K562 (cell line): ENCODE results near the gene MFSD2B. TPM values are rescaled to one million over a fixed set of nuclear protein-coding genes. Genes with fewer than 3 reads are reported as not detected.
A peak's percentile ranks its signal among the peaks of the same experiment; 100 is the strongest.

Experiments
- CEBPG ChIP-seq, 3 experiments: fragments of 200-800 bp in 1 of 3; sonication (Bioruptor generic) in 1 of 3; sonication (generic) in 1 of 3; formaldehyde crosslinking in 1 of 3; IDR thresholded peaks in 2 of 3; conservative IDR thresholded peaks in 1 of 3; 2 replicates each; pipeline versions ENCODE4 v1.6.1 to v1.8.0; 2016 to 2022; ENCODE audit warnings: missing compliant biosample characterization in 2 of 3, missing genetic modification characterization in 2 of 3, mild to moderate bottlenecking in 1 of 3, missing genetic modification reagents in 1 of 3
- CSDE1 ChIP-seq, 2 experiments: fragments of 450-650 bp; IDR thresholded peaks; 2 replicates each; pipeline ENCODE4 v1.6.1; 2016; ENCODE audit warnings: mild to moderate bottlenecking in 1 of 2
- ELF1 ChIP-seq: fragments of 200-800 bp; sonication (Bioruptor generic); IDR thresholded peaks from 2 replicates; pipeline ENCODE4 v1.6.1; 2016; ENCODE audit warnings: missing genetic modification characterization, missing compliant biosample characterization
- ELK1 ChIP-seq: sonication (generic); formaldehyde crosslinking; IDR thresholded peaks from 2 replicates; pipeline ENCODE4 v1.8.1; 2022; ENCODE audit warnings: missing genetic modification reagents
- ERF ChIP-seq: fragments of 450-650 bp; formaldehyde crosslinking; IDR thresholded peaks from 2 replicates; pipeline ENCODE4 v1.4.0; 2020; ENCODE audit warnings: mild to moderate bottlenecking, mixed read lengths
- EZH2 ChIP-seq: IDR thresholded peaks from 2 replicates; pipeline ENCODE4 v1.6.1; 2012; ENCODE audit warnings: low read depth, mild to moderate bottlenecking, inconsistent platforms, low read length, borderline replicate concordance
- GABPB1 ChIP-seq: sonication (generic); formaldehyde crosslinking; IDR thresholded peaks from 2 replicates; pipeline ENCODE4 v1.8.0; 2022; ENCODE audit warnings: mild to moderate bottlenecking, missing genetic modification reagents
- MAX ChIP-seq: sonication (generic); formaldehyde crosslinking; IDR thresholded peaks from 2 replicates; pipeline ENCODE4 v1.9.0; 2022; ENCODE audit warnings: mild to moderate bottlenecking, missing genetic modification reagents
- MBD2 ChIP-seq: sonication (generic); IDR thresholded peaks from 2 replicates; pipeline ENCODE4 v1.6.1; 2016; ENCODE audit warnings: low read depth, borderline replicate concordance
- NRF1 ChIP-seq, 2 experiments: fragments of 450-650 bp; IDR thresholded peaks in 1 of 2; conservative IDR thresholded peaks in 1 of 2; 2 replicates each; pipeline ENCODE4 v1.6.1; 2014; ENCODE audit warnings: mild to moderate bottlenecking in 2 of 2
- PCBP1 ChIP-seq: fragments of 200-400 bp; formaldehyde crosslinking; IDR thresholded peaks from 2 replicates; pipeline ENCODE4 v1.6.1; 2018; ENCODE audit warnings: mild to moderate bottlenecking, low read depth, low read length; ENCODE audit not compliant: poor library complexity, severe bottlenecking
- PHF21A ChIP-seq: fragments of 450-650 bp; IDR thresholded peaks from 2 replicates; pipeline ENCODE4 v1.6.1; 2017; ENCODE audit warnings: low read depth, borderline replicate concordance
- TAF9B ChIP-seq: fragments of 450-650 bp; IDR thresholded peaks from 2 replicates; pipeline ENCODE4 v1.6.1; 2018; ENCODE audit warnings: mild to moderate bottlenecking; ENCODE audit not compliant: partially characterized antibody
- TRIM28 ChIP-seq: fragments of 450-650 bp; IDR thresholded peaks from 2 replicates; pipeline ENCODE4 v1.6.1; 2017
- XRCC4 ChIP-seq: IDR thresholded peaks from one replicate; pipeline ENCODE4 v1.6.1; 2011; ENCODE audit not compliant: insufficient read depth, insufficient read length; ENCODE audit errors: extremely low read depth
- ZFX ChIP-seq: sonication (generic); formaldehyde crosslinking; IDR thresholded peaks from 2 replicates; pipeline ENCODE4 v1.8.0; 2022; ENCODE audit warnings: mild to moderate bottlenecking, missing genetic modification reagents, moderate library complexity
- ZKSCAN8 ChIP-seq: fragments of 200-800 bp; sonication (Bioruptor generic); IDR thresholded peaks from 2 replicates; pipeline ENCODE4 v1.6.1; 2016; ENCODE audit warnings: missing genetic modification characterization, missing compliant biosample characterization
- ZNF239 ChIP-seq: fragments of 250-450 bp; sonication (Bioruptor Pico); IDR thresholded peaks from 2 replicates; pipeline ENCODE4 v1.4.0; 2020; ENCODE audit warnings: mild to moderate bottlenecking
- ZNF408 ChIP-seq: fragments of 250-450 bp; sonication (Bioruptor Pico); IDR thresholded peaks from 2 replicates; pipeline ENCODE4 v1.4.0; 2020; ENCODE audit warnings: low read depth, mild to moderate bottlenecking, moderate library complexity
- ZNF668 ChIP-seq: fragments of 250-450 bp; sonication (Bioruptor Pico); IDR thresholded peaks from 2 replicates; pipeline ENCODE4 v1.8.0; 2022; ENCODE audit warnings: mild to moderate bottlenecking, inconsistent platforms
- polyA plus RNA-seq, 8 experiments: library from polyadenylated mRNA; depleted of rRNA in 4 of 8; stranded (reverse) in 5 of 8; unstranded in 3 of 8; fragments of >200 nt; fragmentation: Nextera tagmentation in 2 of 8; fragmentation: Illumina TruSeq in 1 of 8; extraction: Ambion mirVana in 2 of 8; extraction: Trizol in 1 of 8; gene quantifications; 2 replicates each; pipeline versions ENCODE4 v1.2.1 to v1.2.3, GENCODE V29; 2011 to 2014; ENCODE audit warnings: inconsistent platforms in 1 of 8, missing spikeins in 1 of 8
- total RNA-seq, 7 experiments: library from RNA; depleted of rRNA in 6 of 7; stranded (reverse); fragments of >200 nt in 6 of 7; fragmentation: Illumina TruSeq in 2 of 7; extraction: Trizol in 2 of 7; gene quantifications; 2 replicates each; pipeline versions ENCODE4 v1.2.1 to v1.2.3, GENCODE V29; 2011 to 2021; ENCODE audit warnings: low replicate concordance in 1 of 7
- TF ChIP-seq, protein P1 (sequence below): fragments of 250-450 bp; sonication (Bioruptor Pico); IDR thresholded peaks from 2 replicates; pipeline ENCODE4 v1.5.0; 2020; ENCODE audit warnings: mild to moderate bottlenecking, borderline replicate concordance
- TF ChIP-seq, protein P2 (sequence below): fragments of 450-650 bp; IDR thresholded peaks from 2 replicates; pipeline ENCODE4 v1.6.1; 2016
- TF ChIP-seq, protein P3 (sequence below): sonication (generic); formaldehyde crosslinking; IDR thresholded peaks from 2 replicates; pipeline ENCODE4 v1.8.0; 2022; ENCODE audit warnings: mild to moderate bottlenecking, low read depth, missing genetic modification reagents

Gene MFSD2B
- total and polyA plus RNA-seq, 9 of the 15 experiments (the other 6 are each of a cell fraction or from before 2014, with no cell fraction given), result 2.6 to 10.9 (median 6.8) TPM

DNA sequence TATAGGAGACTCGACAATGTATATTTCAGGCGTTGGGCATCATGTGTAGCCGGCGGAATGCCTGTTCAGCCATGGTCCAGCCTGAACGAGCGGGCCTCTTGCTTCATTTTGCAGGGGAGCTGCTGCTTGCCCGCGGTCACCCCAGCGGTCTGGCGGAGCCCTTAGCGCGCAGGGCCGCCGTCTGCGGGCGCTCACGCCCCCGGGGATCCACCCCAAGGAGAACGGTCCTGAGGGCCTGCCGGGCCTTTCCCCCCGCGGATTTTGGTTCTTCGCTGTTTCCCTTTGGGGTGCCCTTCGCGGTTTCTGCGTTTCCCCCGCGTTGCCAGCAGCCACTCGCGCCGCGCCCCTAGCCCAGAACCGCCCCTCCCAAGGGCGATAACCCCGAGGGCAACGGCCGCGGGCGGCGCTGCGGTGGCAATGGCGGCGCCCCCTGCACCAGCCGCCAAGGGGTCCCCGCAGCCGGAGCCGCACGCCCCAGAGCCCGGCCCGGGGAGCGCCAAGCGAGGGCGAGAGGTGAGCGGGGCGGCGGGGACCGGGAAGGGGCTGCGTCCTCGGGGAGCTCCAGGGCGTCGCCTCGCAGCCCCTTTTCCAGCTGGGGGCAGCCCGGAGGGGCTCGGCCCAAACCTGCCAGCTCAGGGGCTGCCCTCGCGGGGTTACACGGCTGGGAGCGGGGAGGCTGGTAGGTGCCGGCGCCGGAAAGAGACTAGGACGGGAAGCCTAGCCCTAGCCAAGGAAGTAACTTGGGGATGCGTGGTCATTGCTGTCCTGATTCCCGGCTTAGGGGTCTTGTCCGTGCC is at the start of gene MFSD2B (continued):
- TF ChIP-seq, protein P1, sequence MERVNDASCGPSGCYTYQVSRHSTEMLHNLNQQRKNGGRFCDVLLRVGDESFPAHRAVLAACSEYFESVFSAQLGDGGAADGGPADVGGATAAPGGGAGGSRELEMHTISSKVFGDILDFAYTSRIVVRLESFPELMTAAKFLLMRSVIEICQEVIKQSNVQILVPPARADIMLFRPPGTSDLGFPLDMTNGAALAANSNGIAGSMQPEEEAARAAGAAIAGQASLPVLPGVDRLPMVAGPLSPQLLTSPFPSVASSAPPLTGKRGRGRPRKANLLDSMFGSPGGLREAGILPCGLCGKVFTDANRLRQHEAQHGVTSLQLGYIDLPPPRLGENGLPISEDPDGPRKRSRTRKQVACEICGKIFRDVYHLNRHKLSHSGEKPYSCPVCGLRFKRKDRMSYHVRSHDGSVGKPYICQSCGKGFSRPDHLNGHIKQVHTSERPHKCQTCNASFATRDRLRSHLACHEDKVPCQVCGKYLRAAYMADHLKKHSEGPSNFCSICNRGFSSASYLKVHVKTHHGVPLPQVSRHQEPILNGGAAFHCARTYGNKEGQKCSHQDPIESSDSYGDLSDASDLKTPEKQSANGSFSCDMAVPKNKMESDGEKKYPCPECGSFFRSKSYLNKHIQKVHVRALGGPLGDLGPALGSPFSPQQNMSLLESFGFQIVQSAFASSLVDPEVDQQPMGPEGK (CRISPR knock-in tag), result no peak
- no peak for TF ChIP-seq EZH2
- TF ChIP-seq, protein P2, sequence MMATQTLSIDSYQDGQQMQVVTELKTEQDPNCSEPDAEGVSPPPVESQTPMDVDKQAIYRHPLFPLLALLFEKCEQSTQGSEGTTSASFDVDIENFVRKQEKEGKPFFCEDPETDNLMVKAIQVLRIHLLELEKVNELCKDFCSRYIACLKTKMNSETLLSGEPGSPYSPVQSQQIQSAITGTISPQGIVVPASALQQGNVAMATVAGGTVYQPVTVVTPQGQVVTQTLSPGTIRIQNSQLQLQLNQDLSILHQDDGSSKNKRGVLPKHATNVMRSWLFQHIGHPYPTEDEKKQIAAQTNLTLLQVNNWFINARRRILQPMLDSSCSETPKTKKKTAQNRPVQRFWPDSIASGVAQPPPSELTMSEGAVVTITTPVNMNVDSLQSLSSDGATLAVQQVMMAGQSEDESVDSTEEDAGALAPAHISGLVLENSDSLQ, result no peak
- no peak for TF ChIP-seq ERF (CRISPR knock-in tag)
- TF ChIP-seq MAX (CRISPR knock-in tag), result no peak
- TF ChIP-seq XRCC4, result no peak
- TF ChIP-seq GABPB1 (CRISPR knock-in tag), result no peak
- TF ChIP-seq, protein P3, sequence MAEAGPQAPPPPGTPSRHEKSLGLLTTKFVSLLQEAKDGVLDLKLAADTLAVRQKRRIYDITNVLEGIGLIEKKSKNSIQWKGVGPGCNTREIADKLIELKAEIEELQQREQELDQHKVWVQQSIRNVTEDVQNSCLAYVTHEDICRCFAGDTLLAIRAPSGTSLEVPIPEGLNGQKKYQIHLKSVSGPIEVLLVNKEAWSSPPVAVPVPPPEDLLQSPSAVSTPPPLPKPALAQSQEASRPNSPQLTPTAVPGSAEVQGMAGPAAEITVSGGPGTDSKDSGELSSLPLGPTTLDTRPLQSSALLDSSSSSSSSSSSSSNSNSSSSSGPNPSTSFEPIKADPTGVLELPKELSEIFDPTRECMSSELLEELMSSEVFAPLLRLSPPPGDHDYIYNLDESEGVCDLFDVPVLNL (CRISPR knock-in tag), result no peak
- TF ChIP-seq CSDE1 (IDR thresholded peaks at IDR 0.05), result no peak
- no peak for TF ChIP-seq ZNF408 (CRISPR knock-in tag)
- no peak for TF ChIP-seq ELK1 (CRISPR knock-in tag)
- peak; percentile 41; the same call in 1 of the 2 replicates for TF ChIP-seq CEBPG (CRISPR knock-in tag; IDR thresholded peaks at IDR 0.05)
- peak in 1 of 2 experiments; percentile 54; a peak in 1 of 4 replicates for TF ChIP-seq CEBPG (tag; conservative IDR thresholded peaks at IDR 0.05 in 1 of 2, IDR thresholded peaks at IDR 0.05 in 1 of 2)
- TF ChIP-seq TAF9B, result no peak
- TF ChIP-seq ZFX (CRISPR knock-in tag), result peak; percentile 63
- TF ChIP-seq TRIM28, result no peak
- TF ChIP-seq ZNF239 (CRISPR knock-in tag), result 0 out of 2 replicates have a peak, but pooled peaks have one; percentile 17
- no peak for TF ChIP-seq PCBP1
- no peak for TF ChIP-seq ZKSCAN8
- 0 out of 4 replicates have a peak, but pooled peaks of 1 of the 2 experiments have one; percentile 13 for TF ChIP-seq NRF1 (conservative IDR thresholded peaks at IDR 0.05 in 1 of 2, IDR thresholded peaks at IDR 0.05 in 1 of 2)
- TF ChIP-seq PHF21A, result no peak
- no peak for TF ChIP-seq ELF1
- no peak; the same call in 1 of the 2 replicates for TF ChIP-seq ZNF668 (CRISPR knock-in tag)
- TF ChIP-seq MBD2, result no peak
